HG02885 (cell line): ENCODE results near the gene ENTPD8.

Source experiments
- ATAC-seq: cut with Tn5 transposase; IDR thresholded peaks from one replicate; pipeline ENCODE4 v1.9.1; 2021; ENCODE audit warnings: mild to moderate bottlenecking; ENCODE audit not compliant: unreplicated experiment, poor library complexity

Gene ENTPD8

GRCh38 chr9:137434498-137435380 is 6.4 kb downstream of the ENTPD8 start:
- no peak for ATAC-seq

- no peak for ATAC-seq
Measured at GRCh38 chr9:137433916-137434431, 7.2 kb downstream of the ENTPD8 start.

DNA sequence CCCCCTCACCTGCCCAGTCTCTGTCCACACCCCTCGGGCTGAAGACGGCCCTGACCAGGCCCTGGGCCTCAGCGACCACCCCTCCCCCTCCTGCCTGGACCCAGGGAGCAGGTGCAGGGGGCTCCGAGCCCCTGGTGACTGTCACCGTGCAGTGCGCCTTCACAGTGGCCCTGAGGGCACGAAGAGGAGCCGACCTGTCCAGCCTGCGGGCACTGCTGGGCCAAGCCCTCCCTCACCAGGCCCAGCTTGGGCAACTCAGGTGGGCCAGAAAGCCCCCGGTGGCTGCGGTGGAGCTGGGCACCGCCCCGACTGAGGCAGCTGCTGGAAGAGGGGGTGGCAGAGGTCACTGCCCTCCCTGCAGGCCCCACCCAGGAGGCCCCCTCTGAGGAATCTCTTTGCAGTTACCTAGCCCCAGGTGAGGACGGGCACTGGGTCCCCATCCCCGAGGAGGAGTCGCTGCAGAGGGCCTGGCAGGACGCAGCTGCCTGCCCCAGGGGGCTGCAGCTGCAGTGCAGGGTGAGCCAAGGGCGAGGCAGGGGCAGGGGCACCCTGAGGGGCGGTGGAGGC is 7.7 kb downstream of the ENTPD8 start:
- ATAC-seq, result no peak

GRCh38 chr9:137432687-137433348 is 8.3 kb downstream of the ENTPD8 start:
- no peak for ATAC-seq

GRCh38 chr9:137431416-137431931 is 9.7 kb downstream of the ENTPD8 start:
- no peak for ATAC-seq

DNA sequence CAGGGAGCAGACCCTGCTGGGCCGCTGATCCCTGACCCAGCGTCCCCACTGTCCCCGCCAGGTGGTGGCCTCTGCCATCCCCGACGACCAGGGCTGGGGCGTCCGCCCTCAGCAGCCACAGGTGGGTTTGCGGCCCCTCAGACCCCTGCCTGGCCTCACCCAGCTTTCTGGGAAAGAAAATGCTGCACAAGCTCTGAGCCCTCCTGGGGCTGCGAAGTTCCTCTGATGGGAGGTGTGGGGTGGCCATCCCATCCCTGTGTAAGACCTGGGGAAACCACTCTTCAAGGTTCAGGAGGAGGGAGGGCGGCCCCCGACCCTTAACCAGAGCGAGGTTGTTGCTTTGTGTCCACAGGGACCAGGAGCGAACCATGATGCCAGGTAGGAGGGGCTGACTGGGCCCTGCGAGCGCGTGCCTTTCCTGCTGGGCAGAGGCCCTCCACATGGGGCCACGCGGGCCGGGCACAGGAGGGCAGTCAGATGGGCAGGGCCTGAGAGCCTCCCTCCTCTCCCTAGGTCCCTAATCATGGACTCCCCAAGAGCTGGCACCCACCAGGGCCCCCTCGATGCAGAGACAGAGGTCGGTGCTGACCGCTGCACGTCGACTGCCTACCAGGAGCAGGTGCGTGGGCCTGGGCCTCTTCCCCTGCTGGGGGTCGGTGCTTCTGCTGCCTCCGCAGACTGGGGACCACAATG is 10.3 kb downstream of the ENTPD8 start:
- ATAC-seq, result no peak

GRCh38 chr9:137429974-137430722 is 11.0 kb downstream of the ENTPD8 start:
- ATAC-seq, result no peak

DNA sequence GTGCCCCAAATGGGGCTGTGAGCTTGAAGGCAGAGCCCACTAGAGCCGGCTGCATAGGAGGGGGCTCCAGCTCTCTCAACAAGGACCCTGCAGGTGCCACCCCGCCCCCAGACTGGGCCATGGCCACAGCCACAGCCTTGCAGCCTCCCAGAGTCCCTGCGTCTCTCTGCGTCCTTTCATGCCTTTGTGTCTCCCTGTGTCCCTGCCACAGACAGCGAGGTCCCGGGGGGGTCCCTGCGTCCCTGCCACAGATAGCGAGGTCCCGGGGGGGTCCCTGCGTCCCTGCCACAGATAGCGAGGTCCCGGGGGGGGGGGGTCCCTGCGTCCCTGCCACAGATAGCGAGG is 11.6 kb downstream of the ENTPD8 start:
- no peak for ATAC-seq

- ATAC-seq, result no peak
Measured at GRCh38 chr9:137428841-137429545, 12.2 kb downstream of the ENTPD8 start.

DNA sequence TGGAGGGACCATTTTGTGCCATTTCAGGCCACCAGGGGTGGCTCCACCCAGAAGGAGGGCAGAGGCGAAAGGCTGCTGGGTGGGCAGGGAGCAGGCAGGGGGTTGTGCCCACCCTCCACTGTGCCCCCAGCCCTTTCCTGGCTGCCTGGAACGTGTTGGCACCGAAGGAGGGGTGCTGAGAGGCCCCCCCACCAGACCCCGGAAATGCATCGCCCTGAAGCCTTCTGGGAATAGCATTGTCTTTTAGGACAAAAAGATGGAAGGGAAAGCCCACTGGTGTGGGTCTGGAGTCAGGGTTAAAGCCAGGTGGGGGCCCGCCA is 12.9 kb downstream of the ENTPD8 start:
- no peak for ATAC-seq

GRCh38 chr9:137427454-137428310 is 13.5 kb downstream of the ENTPD8 start:
- no peak for ATAC-seq

DNA sequence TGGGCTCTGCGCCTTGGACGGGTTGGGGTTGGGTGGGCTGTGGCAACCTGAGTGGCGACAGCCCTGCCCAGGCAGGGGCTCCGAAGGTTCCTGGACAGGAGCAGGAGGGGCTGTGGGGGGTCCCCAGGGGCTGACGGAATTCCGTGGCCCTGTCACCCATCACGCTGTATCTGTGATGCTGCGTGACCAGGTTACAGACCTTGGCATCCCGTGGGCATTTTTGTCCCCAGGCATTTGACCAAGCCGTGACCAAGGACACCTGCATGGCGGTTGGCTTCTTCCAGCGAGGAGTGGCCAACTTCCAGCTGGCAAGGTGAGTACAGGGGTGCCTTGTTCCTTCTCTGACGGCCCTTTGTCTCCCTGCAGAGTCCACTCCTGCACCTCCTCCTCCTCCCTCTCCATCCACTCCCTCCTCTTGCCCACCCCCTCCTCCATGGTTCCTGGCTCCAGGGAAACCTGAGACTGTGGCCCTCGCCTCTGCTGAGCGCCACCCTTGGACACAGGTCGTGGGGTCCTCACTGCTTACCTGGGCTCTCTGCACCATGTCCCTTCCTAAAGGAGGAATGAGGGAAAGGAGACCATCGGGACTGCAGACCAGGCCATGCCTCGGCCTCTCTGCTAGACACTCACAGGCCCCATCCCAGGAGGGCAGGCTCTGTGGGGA is 15.0 kb downstream of the ENTPD8 start:
- ATAC-seq, result no peak

DNA sequence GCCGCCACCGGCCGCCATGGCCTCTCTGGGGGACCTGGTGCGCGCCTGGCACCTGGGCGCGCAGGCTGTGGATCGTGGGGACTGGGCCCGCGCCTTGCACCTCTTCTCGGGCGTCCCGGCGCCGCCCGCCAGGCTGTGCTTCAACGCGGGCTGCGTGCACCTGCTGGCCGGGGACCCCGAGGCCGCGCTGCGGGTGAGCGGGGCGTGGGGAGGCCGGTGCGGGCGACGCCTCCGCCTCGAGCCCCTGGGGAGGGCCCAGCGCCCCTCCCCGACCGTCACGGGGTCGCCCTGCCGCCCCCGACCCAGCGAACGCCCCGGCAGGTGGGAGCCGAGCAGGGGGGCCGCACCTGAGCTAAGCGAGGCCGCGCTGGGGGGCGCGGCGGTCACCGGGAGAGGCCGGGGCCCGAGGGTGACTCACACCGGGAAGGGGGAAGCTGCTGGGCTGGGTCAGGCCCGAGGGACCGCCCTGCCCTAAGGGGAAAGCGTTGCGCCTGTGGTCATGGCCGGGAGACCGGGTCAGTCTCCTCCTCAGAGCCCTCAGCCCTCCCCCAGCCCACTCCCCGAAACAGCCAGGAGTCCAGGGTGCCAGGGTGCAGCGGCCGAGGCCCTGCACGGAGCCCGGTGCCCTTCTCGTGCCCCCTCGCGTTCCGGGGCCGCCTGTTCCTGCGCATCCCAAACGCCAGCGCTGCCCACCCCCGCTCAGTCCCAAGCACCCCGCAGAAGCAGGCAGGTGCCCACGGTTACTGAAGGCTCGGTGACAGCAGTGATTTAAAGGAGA is 17.5 kb downstream of the ENTPD8 start:
- ATAC-seq, result no peak

DNA sequence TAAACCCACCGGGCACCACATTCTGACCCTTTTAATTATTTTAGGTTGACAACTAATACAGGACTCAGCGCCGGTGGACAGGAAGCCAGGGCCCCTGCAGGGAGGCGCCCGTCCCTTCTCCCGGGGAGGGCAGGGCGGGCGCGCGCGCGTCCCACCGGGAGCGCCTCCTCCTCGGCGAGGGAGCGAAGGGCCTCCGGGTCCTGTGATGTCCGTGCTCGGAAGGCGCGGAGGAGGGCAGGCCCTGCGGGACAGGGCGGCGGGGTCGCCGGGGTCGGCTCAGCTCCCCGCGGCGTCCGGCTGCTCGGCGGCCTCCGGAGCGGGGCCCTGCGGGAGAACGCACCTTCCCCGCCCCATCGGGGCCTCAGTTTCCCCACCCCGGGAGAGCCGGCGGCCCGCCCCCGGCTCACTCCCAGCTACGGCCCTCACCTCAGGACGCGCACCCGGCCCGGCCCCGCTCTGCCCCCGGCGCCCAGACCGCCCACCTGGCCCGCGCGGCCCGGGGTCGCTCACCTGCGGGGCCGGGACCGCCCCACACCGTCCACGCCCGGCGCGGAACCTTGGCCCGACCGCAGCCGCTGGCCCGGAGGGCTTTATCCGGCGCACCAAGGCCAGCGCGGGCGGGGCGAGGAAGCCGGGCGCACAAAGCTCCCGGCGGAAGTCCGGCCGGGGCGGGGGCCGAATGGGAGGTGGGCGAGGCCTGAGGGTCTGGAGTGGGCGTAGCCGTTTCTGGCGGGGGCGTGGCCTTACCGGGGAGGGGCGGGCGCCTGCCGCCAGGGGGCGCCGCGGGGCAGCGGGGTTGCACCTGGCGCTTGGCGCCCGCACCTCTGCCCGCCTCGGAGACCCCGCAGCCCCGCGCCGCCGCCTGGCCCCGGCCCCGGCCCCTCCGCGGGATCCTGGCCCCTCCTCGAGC is 18.3 kb downstream of the ENTPD8 start, which contains the start of the genes EXD3 and NOXA1:
Gene EXD3 (minus strand): TSS at position 559 of the 910 bp plus-strand sequence. CDS start 27,805 bp downstream, outside the sequence.
Gene NOXA1 (plus strand): TSS at position 790 of the 910 bp plus-strand sequence. CDS start 137 bp downstream, outside the sequence.
- peak; percentile 87 for ATAC-seq

DNA sequence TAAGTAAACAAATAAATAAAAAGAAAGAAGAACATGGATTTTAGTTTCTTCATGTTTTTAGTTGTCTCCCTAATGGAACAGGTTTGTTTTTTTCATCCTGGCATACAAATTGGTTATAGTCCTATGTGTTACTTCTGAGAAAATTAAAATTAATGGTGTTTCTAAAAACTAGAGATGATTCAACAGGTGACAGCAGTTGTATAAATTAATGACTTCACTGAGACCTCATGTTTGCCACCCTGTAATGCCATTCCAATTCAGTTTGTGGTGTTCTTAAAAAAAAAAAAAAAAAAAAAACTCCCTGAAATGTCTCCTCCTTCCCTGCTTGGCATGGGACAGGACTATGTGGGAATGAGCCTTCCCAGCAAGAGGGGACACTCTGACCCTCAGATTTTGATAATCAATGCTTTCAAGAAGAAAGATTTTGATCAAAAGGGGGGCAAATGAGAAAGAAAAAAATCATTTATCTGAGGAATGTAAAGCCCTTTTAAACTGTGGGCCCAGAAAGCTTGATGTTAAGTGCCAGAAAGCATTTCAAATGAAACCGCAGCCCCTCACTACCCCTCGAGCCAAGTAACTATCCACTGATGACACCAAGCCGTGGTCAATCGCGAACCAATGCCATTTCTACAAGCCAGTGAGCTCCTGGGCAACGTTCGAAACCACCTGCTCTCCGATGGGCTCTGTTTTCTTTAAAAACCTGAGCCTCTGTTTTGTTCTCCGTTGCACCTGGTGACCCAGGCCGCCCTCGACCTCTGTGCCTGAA is 19.1 kb downstream of the ENTPD8 start:
- ATAC-seq, result no peak
